Measurements from ENCODE around the gene CENPP.

DNA sequence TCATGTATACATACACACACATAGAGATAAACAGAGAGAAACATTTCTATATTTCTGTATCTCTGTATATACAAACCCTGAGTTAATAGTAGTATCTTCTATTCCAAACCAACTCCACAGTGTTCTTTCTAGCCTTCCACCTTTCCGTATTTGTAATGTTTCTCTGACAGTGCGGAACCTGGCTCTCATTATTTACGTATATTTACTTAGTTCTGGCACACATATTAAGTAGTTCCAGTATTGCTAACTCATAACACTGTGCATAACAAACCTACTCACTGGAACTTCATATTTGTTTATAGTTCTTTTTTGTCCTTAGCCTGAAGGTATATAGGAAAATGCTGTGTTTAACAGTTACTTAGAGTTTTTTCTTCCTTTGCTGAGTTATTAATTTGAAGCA is 72.1 kb downstream of the CENPP start:
- TF ChIP-seq EZH2 (IDR thresholded peaks at IDR 0.05) (no peak), POLR2AphosphoS5 (IDR thresholded peaks at IDR 0.05; ENCODE audit: borderline replicate concordance, low read depth, low read length) (no peak), FOXP2 (optimal IDR thresholded peaks at IDR 0.05; ENCODE audit: control extremely low read depth, extremely low read length, insufficient read depth) (no peak)

All from SK-N-MC (cell line).